IPS-NIHi11 (cell line): ENCODE data around the gene SNX20.
A peak's percentile ranks its signal among the peaks of the same experiment; 100 is the strongest.

ENCODE experiments used
- DNase-seq: peaks from one replicate; pipeline ENCODE4 v3.0.0; 2012; ENCODE audit warnings: mixed read lengths, low spot score

The SNX20 gene

GRCh38 chr16:50705436-50706110, 24.5 kb upstream of the SNX20 start:
- DNase-seq = no peak

DNA sequence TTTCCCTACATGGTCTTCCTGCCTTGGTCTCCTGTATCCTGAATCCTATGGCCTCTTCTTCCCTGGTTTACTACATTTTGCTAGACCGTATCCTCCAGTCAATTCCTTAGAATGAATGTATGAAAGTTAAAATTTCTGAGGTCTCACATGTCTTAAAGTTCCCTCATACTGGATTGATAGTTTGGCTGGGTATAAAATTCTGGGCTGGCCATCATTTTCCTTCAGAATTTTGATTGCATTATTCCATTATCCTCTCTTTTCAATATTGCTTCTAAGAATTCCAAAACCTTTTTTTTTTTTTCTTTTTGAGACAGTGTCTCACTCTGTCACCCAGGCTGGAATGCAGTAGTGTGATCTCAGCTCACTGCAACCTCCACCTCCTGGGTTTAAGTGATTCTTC, 23.1 kb upstream of the SNX20 start:
- DNase-seq = no peak

DNA sequence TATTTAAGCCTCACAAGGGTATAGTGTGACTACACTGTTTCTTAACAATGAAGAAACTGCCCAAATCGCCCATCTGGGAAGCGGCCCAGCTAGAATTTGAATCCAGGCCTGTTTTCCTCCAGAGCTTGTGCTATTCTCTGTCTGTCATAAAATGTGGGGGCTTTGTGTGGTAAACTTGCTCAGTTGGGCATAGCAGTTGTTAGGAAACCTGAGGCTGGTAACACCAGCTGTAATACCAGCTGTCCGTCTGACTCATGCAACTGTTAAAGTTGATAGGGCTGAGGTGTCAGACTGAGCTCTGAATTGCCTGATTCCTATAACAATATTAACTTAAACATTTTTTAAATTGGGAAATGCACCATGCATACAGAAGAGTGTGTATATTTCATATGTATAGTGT, 21.6 kb upstream of the SNX20 start:
- no peak for DNase-seq

- DNase-seq = no peak
These were observed 18.4 kb upstream of the SNX20 start for GRCh38 chr16:50699326-50700159.

DNA sequence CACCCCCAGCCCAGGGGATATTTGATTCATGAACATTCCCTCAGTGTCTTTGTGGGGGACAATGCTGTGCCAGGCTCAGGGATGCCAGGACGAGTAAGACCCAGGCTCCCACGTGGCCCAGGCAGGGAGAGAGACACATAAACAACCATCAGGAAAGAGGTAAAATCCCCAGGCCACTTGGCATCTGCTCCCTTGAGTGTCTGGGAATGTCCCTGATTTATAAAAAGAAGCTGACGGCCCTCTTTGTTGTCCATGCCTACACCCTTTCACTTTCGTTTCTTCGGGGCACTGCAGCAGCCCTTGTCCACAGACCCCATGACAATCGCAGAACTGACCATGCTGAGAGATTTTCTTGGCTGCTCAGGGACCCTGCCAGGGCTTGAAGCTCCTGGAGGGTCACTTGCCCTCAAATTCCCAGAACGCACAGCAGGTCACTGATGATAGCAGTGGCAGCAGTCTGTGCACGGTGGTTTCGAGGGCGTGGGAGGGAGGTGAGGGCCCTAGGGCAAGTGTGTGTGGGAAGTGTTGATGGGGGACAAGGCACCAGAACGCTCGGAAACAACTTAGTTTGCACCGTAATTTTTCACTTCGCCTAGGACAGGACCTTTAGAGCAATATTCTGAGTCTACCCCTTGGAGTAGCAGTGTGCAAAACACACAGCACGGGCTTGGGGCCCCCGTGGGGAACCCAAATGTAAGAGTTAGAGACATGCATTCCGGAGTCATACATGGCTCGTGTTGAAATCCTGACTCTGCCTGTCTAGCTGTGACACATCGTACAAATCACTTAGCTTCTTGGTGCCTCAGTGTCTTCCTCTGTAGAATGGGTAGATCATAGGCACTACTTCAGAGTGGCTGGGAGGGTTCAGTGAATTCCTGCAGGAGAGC, 17.0 kb upstream of the SNX20 start:
- DNase-seq = no peak

DNA sequence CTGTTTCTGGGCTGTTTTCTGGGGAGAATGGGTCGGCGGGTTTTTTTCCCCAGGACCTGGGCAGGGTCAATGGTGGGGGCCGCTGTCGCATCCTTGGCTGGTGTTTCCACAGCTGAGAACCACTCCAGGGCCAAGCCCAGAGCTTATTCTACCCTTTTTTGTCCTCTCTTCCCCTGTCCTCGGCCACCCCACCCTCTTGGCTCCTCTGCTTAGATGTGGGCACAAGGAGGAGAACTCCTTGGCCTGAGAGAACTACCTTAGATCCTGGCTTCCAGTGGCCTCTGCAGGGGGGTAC, 16.3 kb upstream of the SNX20 start:
- no peak for DNase-seq

- no peak for DNase-seq
These were observed 15.7 kb upstream of the SNX20 start for GRCh38 chr16:50696575-50697420.

- no peak for DNase-seq
These were observed 15.0 kb upstream of the SNX20 start for GRCh38 chr16:50696126-50696525.

GRCh38 chr16:50695017-50696000, 14.2 kb upstream of the SNX20 start:
- DNase-seq = no peak

- DNase-seq = no peak
These were observed 13.1 kb upstream of the SNX20 start for GRCh38 chr16:50694206-50694605.

DNA sequence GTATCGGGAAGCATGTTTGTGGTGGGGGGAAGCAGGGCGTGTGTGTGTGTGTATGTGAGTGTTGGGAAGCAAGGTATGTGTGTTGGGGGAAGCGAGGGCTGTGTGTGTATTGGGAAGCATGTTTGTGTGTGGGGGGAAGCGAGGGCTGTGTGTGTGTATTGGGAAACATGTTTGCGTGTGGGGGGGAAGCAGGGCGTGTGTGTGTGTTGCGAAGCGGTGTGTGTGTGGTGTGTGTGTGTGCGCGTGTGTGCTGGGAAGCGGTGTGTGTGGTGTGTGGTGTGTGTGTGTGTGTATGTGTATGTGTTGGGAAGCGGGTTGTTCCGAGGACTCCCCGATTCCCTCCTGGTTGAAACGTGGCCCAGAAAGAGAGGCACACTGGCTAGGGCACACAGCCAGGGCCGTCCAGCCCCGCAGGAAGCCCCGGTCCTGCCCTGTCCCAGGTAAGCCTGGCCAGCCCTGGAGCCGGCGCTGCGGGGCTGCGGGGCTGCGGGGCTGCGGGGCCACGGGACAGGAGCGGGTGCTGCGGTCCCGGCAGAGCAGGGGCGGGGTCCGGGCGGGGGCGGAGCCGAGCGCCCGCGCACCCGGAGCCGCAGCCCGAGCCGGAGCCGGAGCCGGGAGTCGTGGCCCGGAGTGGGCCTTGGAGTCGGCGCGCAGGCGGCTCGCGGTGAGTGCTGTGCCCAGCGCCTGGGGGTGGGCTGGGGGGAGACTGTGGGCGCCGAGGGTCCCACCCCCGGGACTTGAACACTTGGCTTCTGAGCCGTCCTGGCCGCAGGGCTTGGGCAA, 12.1 kb upstream of the SNX20 start, which contains the start of gene NOD2:
NOD2 (plus strand) TSS at position 608 of the 783 bp plus-strand sequence. CDS start 5,890 bp downstream, outside the sequence.
- peak; percentile 94 for DNase-seq

DNA sequence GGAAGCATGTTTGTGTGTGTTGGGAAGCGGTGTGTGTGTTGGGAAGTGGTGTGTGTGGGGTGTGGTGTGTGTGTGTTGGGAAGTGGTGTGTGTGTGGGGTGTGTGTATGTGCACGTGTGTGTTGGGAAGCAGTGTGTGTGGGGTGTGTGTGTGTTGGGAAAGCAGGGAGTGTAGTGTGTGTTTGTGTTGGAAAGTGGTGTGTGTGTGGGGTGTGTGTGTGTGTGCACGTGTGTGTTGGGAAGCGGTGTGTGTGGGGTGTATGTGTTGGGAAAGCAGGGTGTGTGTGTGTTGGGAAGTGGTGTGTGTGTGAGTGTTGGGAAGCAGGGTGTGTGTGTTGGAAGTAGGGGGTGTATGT, 11.5 kb upstream of the SNX20 start:
- DNase-seq = no peak

- no peak for DNase-seq
These were observed 9.1 kb upstream of the SNX20 start for GRCh38 chr16:50690177-50690576.

DNA sequence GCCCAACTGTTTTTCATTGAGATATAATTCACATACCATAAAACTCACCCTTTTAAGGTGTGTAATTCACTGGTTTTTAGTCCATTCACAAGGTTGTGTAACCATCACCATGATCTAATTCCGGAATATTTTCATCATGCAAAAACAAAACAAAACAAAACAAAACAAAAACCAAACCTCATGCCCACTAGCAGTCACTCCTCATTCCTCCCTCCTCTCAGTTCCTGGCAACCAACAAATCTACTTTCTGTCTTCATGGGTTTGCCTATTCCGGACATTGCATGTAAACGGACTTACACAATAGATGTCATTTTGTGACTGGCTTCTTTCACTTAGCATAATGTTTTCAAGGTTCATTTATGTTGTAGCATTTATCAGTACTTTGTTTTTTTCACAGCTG, 7.8 kb upstream of the SNX20 start:
- DNase-seq = no peak

DNA sequence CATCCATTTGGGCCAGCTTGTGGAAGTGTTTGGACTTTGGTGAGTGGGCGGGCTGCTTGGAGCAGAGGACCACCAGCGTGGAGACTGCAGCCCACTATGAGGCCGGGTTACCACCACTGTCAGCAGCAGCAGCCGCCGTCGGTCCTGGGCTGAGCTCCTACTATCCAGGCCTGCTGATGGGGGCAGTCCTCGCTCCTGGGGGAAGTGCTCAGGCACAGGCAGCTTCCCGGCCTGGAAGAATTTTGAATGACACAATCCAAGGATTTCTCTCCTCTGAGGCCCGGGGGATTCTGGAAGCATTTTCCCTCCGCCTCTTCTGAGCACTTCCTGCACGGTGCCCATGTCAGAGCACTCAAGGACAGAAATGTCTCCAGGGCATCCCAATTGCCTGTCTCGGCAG, 7.0 kb upstream of the SNX20 start:
- no peak for DNase-seq

- DNase-seq = no peak
These were observed 4.5 kb upstream of the SNX20 start for GRCh38 chr16:50685462-50686063.

DNA sequence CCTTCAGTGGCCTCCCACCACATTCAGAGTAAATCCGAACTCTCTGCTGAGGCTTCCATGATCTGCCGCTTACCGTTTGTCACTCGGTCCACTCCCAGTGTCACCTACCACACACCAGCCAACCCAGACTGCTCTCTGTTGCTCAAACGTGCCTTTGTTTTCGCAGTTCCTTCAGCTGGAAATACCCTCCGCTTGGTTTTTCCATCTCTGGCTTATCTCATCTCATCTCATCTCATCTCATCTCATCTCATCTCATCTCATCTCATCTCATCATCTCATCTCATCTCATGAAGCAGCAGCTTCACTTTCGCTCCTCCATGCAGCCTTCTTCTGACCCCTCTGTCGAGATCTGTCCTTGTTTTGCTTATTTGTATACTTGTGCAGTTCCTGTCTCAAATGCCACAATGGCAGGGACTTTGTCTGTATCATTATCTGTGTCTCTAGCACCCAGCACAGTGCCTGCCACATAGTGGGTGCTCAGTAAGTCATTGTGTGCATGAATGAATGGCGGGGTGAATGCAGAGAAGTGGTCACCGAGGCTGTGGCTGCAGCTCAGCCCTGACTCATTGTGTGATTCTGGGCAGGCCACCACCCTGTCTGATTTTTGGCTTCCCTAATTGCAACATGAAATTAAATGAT, 3.8 kb upstream of the SNX20 start:
- no peak for DNase-seq

GRCh38 chr16:50683689-50684374, 2.7 kb upstream of the SNX20 start:
- no peak for DNase-seq
